Mammary epithelial cell (primary cell): ENCODE data around the gene ARSB.

ENCODE experiments used
- EZH2 ChIP-seq: IDR thresholded peaks from 2 replicates; pipeline ENCODE4 v1.6.1; 2012; ENCODE audit warnings: low read length, inconsistent platforms, borderline replicate concordance
- TF ChIP-seq, protein P1 (sequence below), 2 donors: IDR thresholded peaks in 1 of 2; conservative IDR thresholded peaks in 1 of 2; 2 replicates each; pipeline ENCODE4 v1.5.1; 2011 to 2012; ENCODE audit warnings: inconsistent platforms in 2 of 2, low read length in 2 of 2, mild to moderate bottlenecking in 2 of 2, control low read depth in 1 of 2, low read depth in 1 of 2; ENCODE audit not compliant: insufficient read depth in 1 of 2; ENCODE audit errors: extremely low read depth in 1 of 2

DNA sequence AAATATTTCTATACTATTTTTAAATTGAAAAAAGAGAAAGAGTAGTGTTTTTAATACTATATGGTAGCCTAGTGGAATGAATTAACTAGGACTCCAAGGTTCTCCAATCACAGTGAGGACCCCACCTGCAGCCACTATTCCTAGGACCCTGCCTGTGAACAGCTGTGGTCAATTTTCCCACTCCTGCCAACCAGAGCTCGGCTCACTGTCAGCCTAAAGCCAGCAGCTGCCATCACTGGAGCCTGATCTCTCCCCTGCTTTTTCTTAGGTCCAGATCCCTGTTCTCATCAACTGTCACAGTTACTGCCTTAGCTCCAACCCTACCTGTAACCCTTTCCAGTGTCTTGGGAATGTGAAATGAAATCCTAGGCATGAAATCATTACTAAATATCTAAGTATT lies 25.3 kb downstream of the ARSB start:
- TF ChIP-seq, protein P1, sequence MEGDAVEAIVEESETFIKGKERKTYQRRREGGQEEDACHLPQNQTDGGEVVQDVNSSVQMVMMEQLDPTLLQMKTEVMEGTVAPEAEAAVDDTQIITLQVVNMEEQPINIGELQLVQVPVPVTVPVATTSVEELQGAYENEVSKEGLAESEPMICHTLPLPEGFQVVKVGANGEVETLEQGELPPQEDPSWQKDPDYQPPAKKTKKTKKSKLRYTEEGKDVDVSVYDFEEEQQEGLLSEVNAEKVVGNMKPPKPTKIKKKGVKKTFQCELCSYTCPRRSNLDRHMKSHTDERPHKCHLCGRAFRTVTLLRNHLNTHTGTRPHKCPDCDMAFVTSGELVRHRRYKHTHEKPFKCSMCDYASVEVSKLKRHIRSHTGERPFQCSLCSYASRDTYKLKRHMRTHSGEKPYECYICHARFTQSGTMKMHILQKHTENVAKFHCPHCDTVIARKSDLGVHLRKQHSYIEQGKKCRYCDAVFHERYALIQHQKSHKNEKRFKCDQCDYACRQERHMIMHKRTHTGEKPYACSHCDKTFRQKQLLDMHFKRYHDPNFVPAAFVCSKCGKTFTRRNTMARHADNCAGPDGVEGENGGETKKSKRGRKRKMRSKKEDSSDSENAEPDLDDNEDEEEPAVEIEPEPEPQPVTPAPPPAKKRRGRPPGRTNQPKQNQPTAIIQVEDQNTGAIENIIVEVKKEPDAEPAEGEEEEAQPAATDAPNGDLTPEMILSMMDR (conservative IDR thresholded peaks at IDR 0.05 in 1 of 2, IDR thresholded peaks at IDR 0.05 in 1 of 2; ENCODE audit: extremely low read depth in 1 of 2, insufficient read depth in 1 of 2, low read depth in 1 of 2, low read length in 2 of 2): no peak
- TF ChIP-seq EZH2: no peak
